OCI-LY7 (cell line): ENCODE measurements around the gene ADGRD1. TPM values are rescaled to one million over a fixed set of nuclear protein-coding genes. Genes with fewer than 3 reads are reported as not detected.

Source experiments
- BruUV-seq: library from RNA; stranded (reverse); fragments of 400-500 nt; replicated peaks from 2 replicates; lab custom pipeline; 2021; lab: Mats Ljungman, UMichigan
- CTCF ChIA-PET: fragments of 300-600 bp; sonication (Branson Sonifier 250); formaldehyde crosslinking; loops from one replicate; lab custom pipeline; 2022; ENCODE audit warnings: antibody characterized with exemption; ENCODE audit not compliant: unreplicated experiment; lab: Charles Lee
- POLR2A ChIA-PET: fragments of 300-600 bp; sonication (Branson Sonifier 250); formaldehyde crosslinking; loops from one replicate; lab custom pipeline; 2022; ENCODE audit warnings: antibody characterized with exemption; lab: Charles Lee
- DNase-seq: peaks from one replicate; pipeline ENCODE4 v3.0.0-alpha.2; 2015; ENCODE audit warnings: low spot score
- H2AFZ ChIP-seq: fragments of 200-600 bp; sonication (generic), shearing (Covaris generic); 2 replicates; pipeline ENCODE4 v1.6.1; 2014; ENCODE audit warnings: mild to moderate bottlenecking, antibody characterized with exemption, low read length, moderate library complexity
- H3K27ac ChIP-seq: fragments of 200-600 bp; sonication (generic); 2 replicates; pipeline ENCODE4 v1.5.1; 2014; ENCODE audit warnings: mixed run types, low read depth, mild to moderate bottlenecking, moderate library complexity, low read length, inconsistent platforms; ENCODE audit not compliant: poor library complexity, severe bottlenecking
- H3K36me3 ChIP-seq: fragments of 200-600 bp; sonication (generic); 2 replicates; pipeline ENCODE4 v1.6.1; 2014; ENCODE audit warnings: mild to moderate bottlenecking, antibody characterized with exemption, low read length, moderate library complexity, mixed read lengths; ENCODE audit not compliant: insufficient read depth
- H3K4me1 ChIP-seq: fragments of 200-600 bp; sonication (generic); 2 replicates; pipeline ENCODE4 v1.5.1; 2014; ENCODE audit warnings: mild to moderate bottlenecking, low read length; ENCODE audit not compliant: insufficient read depth, poor library complexity, severe bottlenecking
- H3K4me2 ChIP-seq: fragments of 200-600 bp; sonication (generic); 2 replicates; pipeline ENCODE4 v1.6.1; 2014; ENCODE audit warnings: mild to moderate bottlenecking, low read length
- H3K4me3 ChIP-seq: fragments of 200-600 bp; sonication (generic); 2 replicates; pipeline ENCODE4 v1.5.1; 2014; ENCODE audit warnings: mild to moderate bottlenecking, low read depth, low read length; ENCODE audit not compliant: poor library complexity, severe bottlenecking
- H3K79me2 ChIP-seq: fragments of 200-600 bp; sonication (generic); 2 replicates; pipeline ENCODE4 v1.6.1; 2016; ENCODE audit warnings: low read depth, mild to moderate bottlenecking, low read length, moderate library complexity, mixed read lengths; ENCODE audit not compliant: insufficient read depth
- H3K9me2 ChIP-seq: fragments of 200-600 bp; sonication (generic); 2 replicates; pipeline ENCODE4 v1.6.1; 2016; ENCODE audit warnings: mild to moderate bottlenecking, low read length, mixed read lengths; ENCODE audit not compliant: insufficient read depth
- H3K9me3 ChIP-seq: fragments of 200-600 bp; sonication (generic); 2 replicates; pipeline ENCODE4 v1.6.1; 2014; ENCODE audit warnings: mild to moderate bottlenecking, mixed run types, low read length, mixed read lengths
- H4K20me1 ChIP-seq: fragments of 200-600 bp; sonication (generic); 2 replicates; pipeline ENCODE4 v1.6.1; 2014; ENCODE audit warnings: mild to moderate bottlenecking, antibody characterized with exemption, low read length, moderate library complexity, mixed read lengths; ENCODE audit not compliant: insufficient read depth
- CTCF ChIP-seq: fragments of 200-600 bp; sonication (generic); conservative IDR thresholded peaks from 2 replicates; pipeline ENCODE4 v1.5.1; 2014; ENCODE audit warnings: mild to moderate bottlenecking, antibody characterized with exemption, low read length, moderate library complexity, mixed read lengths
- EZH2phosphoT487 ChIP-seq: fragments of 200-600 bp; sonication (generic); IDR thresholded peaks from 2 replicates; pipeline ENCODE4 v1.6.1; 2018; ENCODE audit warnings: low read depth, borderline replicate concordance, mild to moderate bottlenecking, mixed run types, antibody characterized with exemption, low read length, moderate library complexity, mixed read lengths
- intact Hi-C: fragments of 100-400 bp; cut with micrococcal nuclease; formaldehyde crosslinking; loops from one replicate; pipeline ENCODE4 v1.10.0; 2022; ENCODE audit not compliant: unreplicated experiment
- total RNA-seq, 2 experiments: library from RNA; depleted of rRNA in 1 of 2; stranded (reverse); fragments of >200 nt in 1 of 2; shearing (Covaris generic) in 1 of 2; gene quantifications; 2 replicates each; pipeline ENCODE4 v1.2.3, GENCODE V29; 2014 to 2022

The ADGRD1 gene
- total RNA-seq, 2 experiments from 2014 or later = 1.0 to 1.7 TPM

DNA sequence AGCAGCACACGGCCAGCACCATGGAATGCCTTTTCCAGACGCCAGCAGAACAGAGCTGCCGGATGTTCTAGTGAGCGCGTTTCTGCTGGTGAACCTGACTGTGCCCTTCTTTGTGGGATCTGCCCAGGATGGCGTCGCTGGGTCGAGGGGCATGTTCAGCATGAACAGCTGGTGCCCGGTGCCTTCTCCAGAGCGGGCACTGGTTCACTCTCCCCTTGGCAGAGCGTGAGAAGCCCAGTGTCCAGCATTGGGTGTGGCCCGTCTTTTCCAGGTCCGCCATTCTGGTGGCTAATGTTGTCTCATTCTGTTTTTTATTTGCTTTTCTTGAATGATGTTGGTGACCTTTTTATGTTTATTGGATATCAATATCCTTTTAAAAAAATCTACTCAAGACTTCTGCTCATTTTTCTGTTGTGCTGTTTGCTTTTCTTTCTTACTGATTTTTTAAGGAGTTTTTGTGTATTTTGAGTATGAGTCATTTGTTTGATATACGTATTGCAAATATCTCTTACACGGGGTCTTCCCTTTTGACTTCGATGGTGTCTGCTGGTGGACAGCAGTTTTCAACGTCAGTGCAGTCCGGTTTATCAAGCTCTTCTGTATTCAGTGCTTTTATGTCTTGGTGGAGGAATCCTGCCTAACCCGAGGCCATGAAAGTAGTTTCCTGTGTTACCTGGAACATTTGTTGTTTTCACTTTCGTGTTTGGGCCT lies 74.3 kb downstream of the ADGRD1 start:
- Histone ChIP-seq H3K9me2 (no peaks in the 10 kb centered on the region), H3K27ac (no peak overlapping the region), H3K79me2 (no peaks in the 10 kb centered on the region), H4K20me1 (no peaks in the 10 kb centered on the region; the same call in 1 of the 2 replicates), H3K4me1 (peaks cover 24% of the 10 kb centered on the region), H3K4me2 (no peak overlapping the region), H3K9me3 (no peaks in the 10 kb centered on the region), H2AFZ (no peak overlapping the region), H3K36me3 (no peaks in the 10 kb centered on the region), H3K4me3 (no peak overlapping the region)
- ChIA-PET CTCF (no interaction called here), POLR2A (no interaction called here)
- BruUV-seq = TSS peak; percentile 46
- no peak for DNase-seq
- TF ChIP-seq CTCF (no peak), EZH2phosphoT487 (no peak)
- intact Hi-C loops = no loop called here

- DNase-seq = no peak
- H3K4me2 ChIP-seq = no peak overlapping the region
- BruUV-seq = no TSS peak
- ChIA-PET CTCF (no interaction called here), POLR2A (no interaction called here)
- intact Hi-C loops = no loop called here
- H3K9me3 ChIP-seq = no peaks in the 10 kb centered on the region
- no peak overlapping the region for H3K4me3 ChIP-seq
- H3K79me2 ChIP-seq = no peaks in the 10 kb centered on the region
- H2AFZ ChIP-seq = no peak overlapping the region
- peaks cover 32% of the 10 kb centered on the region for H3K4me1 ChIP-seq
- H3K9me2 ChIP-seq = no peaks in the 10 kb centered on the region
- H4K20me1 ChIP-seq = no peaks in the 10 kb centered on the region; the same call in 1 of the 2 replicates
- no peak overlapping the region for H3K27ac ChIP-seq
- H3K36me3 ChIP-seq = no peaks in the 10 kb centered on the region
- no peak for TF ChIP-seq CTCF
- TF ChIP-seq EZH2phosphoT487 = no peak
Measured at GRCh38 chr12:131028587-131029338, 75.1 kb downstream of the ADGRD1 start.
